IPS-20b (cell line): ENCODE results near the gene MT1X.
A peak's percentile ranks its signal among the peaks of the same experiment; 100 is the strongest.

Experiments used
- H3K27ac ChIP-seq: one replicate; pipeline ENCODE4 v1.5.1; 2013; ENCODE audit warnings: low read length
- H3K27me3 ChIP-seq: 2 replicates; pipeline ENCODE4 v1.6.1; 2013; ENCODE audit warnings: mild to moderate bottlenecking, low read length, inconsistent platforms; ENCODE audit not compliant: insufficient read depth
- H3K36me3 ChIP-seq: 2 replicates; pipeline ENCODE4 v1.6.1; 2013; ENCODE audit warnings: low read depth, mild to moderate bottlenecking, inconsistent platforms, low read length, moderate library complexity; ENCODE audit not compliant: insufficient read depth
- H3K4me1 ChIP-seq: 2 replicates; pipeline ENCODE4 v1.6.1; 2013; ENCODE audit warnings: mild to moderate bottlenecking, control low read depth, inconsistent platforms, low read length, moderate library complexity; ENCODE audit not compliant: insufficient read depth
- H3K4me3 ChIP-seq: 2 replicates; pipeline ENCODE4 v1.5.1; 2013; ENCODE audit warnings: mild to moderate bottlenecking, low read length, inconsistent platforms
- H3K9ac ChIP-seq: 2 replicates; pipeline ENCODE4 v1.6.1; 2013; ENCODE audit warnings: low read depth, mild to moderate bottlenecking, inconsistent platforms, low read length, moderate library complexity
- H3K9me3 ChIP-seq: 2 replicates; pipeline ENCODE4 v1.6.1; 2013; ENCODE audit warnings: mild to moderate bottlenecking, low read depth, low read length, inconsistent platforms; ENCODE audit not compliant: insufficient read depth

Gene MT1X

GRCh38 chr16:56681939-56682702 lies at the start of gene MT1X:
MT1X (plus strand) TSS chr16:56682470; CDS start chr16:56682541, 71 bp downstream.
- peaks cover 9% of the 10 kb centered on the region; the same call in 1 of the 2 replicates for H3K4me1 ChIP-seq
- H3K4me3 ChIP-seq, result peak within 1 kb of the TSS; percentile 73
- H3K9me3 ChIP-seq, result peaks cover 3% of the 10 kb centered on the region; the same call in 1 of the 2 replicates
- H3K36me3 ChIP-seq, result no peaks in the 10 kb centered on the region
- no peak within 1 kb of the TSS for H3K27ac ChIP-seq
- peak within 1 kb of the TSS; percentile 81 for H3K9ac ChIP-seq
- H3K27me3 ChIP-seq, result peaks cover 73% of the 10 kb centered on the region

- H3K27ac ChIP-seq, result no peak overlapping the region
- H3K9me3 ChIP-seq, result no peaks in the 10 kb centered on the region
- peaks cover 100% of the 10 kb centered on the region for H3K27me3 ChIP-seq
- no peak overlapping the region for H3K9ac ChIP-seq
- H3K4me1 ChIP-seq, result peaks cover 3% of the 10 kb centered on the region; the same call in 1 of the 2 replicates
- H3K4me3 ChIP-seq, result peak overlapping the region; percentile 47; the same call in 1 of the 2 replicates
- H3K36me3 ChIP-seq, result no peaks in the 10 kb centered on the region
Observed at GRCh38 chr16:56632848-56633365, 49.4 kb upstream of the MT1X start.

- Histone ChIP-seq H3K27me3 (peaks cover 100% of the 10 kb centered on the region), H3K4me3 (no peak overlapping the region), H3K9me3 (no peaks in the 10 kb centered on the region), H3K9ac (no peak overlapping the region), H3K36me3 (no peaks in the 10 kb centered on the region), H3K4me1 (peaks cover 3% of the 10 kb centered on the region; the same call in 1 of the 2 replicates), H3K27ac (no peak overlapping the region)
Observed at GRCh38 chr16:56633535-56633934, 48.7 kb upstream of the MT1X start.

- Histone ChIP-seq H3K27me3 (peaks cover 100% of the 10 kb centered on the region), H3K9ac (no peak overlapping the region)
Observed at GRCh38 chr16:56634715-56635440, 47.4 kb upstream of the MT1X start.

GRCh38 chr16:56635441-56635967 lies 46.8 kb upstream of the MT1X start:
- H3K27me3 ChIP-seq, result peaks cover 100% of the 10 kb centered on the region

More at GRCh38 chr16:56634715-56635440, 47.4 kb upstream of the MT1X start:
- H3K4me3 ChIP-seq, result 0 out of 2 replicates have a peak overlapping the region, but pooled peaks have one; percentile 27
- peaks cover 3% of the 10 kb centered on the region; the same call in 1 of the 2 replicates for H3K4me1 ChIP-seq
- H3K9me3 ChIP-seq, result no peaks in the 10 kb centered on the region; the same call in 1 of the 2 replicates
- H3K27ac ChIP-seq, result no peak overlapping the region
- no peaks in the 10 kb centered on the region for H3K36me3 ChIP-seq

GRCh38 chr16:56636616-56637413 lies 45.5 kb upstream of the MT1X start:
- H3K27me3 ChIP-seq, result peaks cover 100% of the 10 kb centered on the region

More at GRCh38 chr16:56635441-56635967, 46.8 kb upstream of the MT1X start:
- H3K4me3 ChIP-seq, result 0 out of 2 replicates have a peak overlapping the region, but pooled peaks have one; percentile 27
- H3K27ac ChIP-seq, result no peak overlapping the region
- no peaks in the 10 kb centered on the region for H3K36me3 ChIP-seq
- H3K9ac ChIP-seq, result no peak overlapping the region
- no peaks in the 10 kb centered on the region; the same call in 1 of the 2 replicates for H3K9me3 ChIP-seq
- peaks cover 3% of the 10 kb centered on the region; the same call in 1 of the 2 replicates for H3K4me1 ChIP-seq

GRCh38 chr16:56637814-56638750 lies 44.2 kb upstream of the MT1X start, which contains the start of gene MT1A:
MT1A (plus strand) TSS chr16:56638666; CDS start chr16:56638739, 73 bp downstream.
- Histone ChIP-seq H3K9ac (no peak within 1 kb of the TSS), H3K4me3 (peak within 1 kb of the TSS; percentile 47), H3K36me3 (no peaks in the 10 kb centered on the region), H3K27me3 (peaks cover 100% of the 10 kb centered on the region), H3K4me1 (peaks cover 3% of the 10 kb centered on the region; the same call in 1 of the 2 replicates), H3K9me3 (no peaks in the 10 kb centered on the region; the same call in 1 of the 2 replicates), H3K27ac (no peak within 1 kb of the TSS)

More at GRCh38 chr16:56636616-56637413, 45.5 kb upstream of the MT1X start:
- peaks cover 3% of the 10 kb centered on the region; the same call in 1 of the 2 replicates for H3K4me1 ChIP-seq
- H3K4me3 ChIP-seq, result no peak overlapping the region
- H3K9ac ChIP-seq, result no peak overlapping the region
- no peak overlapping the region for H3K27ac ChIP-seq
- H3K36me3 ChIP-seq, result no peaks in the 10 kb centered on the region
- H3K9me3 ChIP-seq, result no peaks in the 10 kb centered on the region; the same call in 1 of the 2 replicates

GRCh38 chr16:56639045-56639444 lies 43.2 kb upstream of the MT1X start:
- Histone ChIP-seq H3K9me3 (no peaks in the 10 kb centered on the region; the same call in 1 of the 2 replicates), H3K9ac (no peak overlapping the region), H3K4me3 (no peak overlapping the region), H3K27ac (no peak overlapping the region), H3K4me1 (peaks cover 7% of the 10 kb centered on the region; the same call in 1 of the 2 replicates), H3K36me3 (no peaks in the 10 kb centered on the region), H3K27me3 (peaks cover 100% of the 10 kb centered on the region)

GRCh38 chr16:56640076-56640475 lies 42.2 kb upstream of the MT1X start:
- H3K9ac ChIP-seq, result no peak overlapping the region
- H3K27ac ChIP-seq, result no peak overlapping the region
- peaks cover 100% of the 10 kb centered on the region for H3K27me3 ChIP-seq
- H3K4me3 ChIP-seq, result no peak overlapping the region
- no peaks in the 10 kb centered on the region; the same call in 1 of the 2 replicates for H3K9me3 ChIP-seq
- peaks cover 4% of the 10 kb centered on the region; the same call in 1 of the 2 replicates for H3K4me1 ChIP-seq
- H3K36me3 ChIP-seq, result no peaks in the 10 kb centered on the region

- Histone ChIP-seq H3K9ac (no peak overlapping the region), H3K27ac (no peak overlapping the region), H3K4me1 (peaks cover 4% of the 10 kb centered on the region; the same call in 1 of the 2 replicates), H3K27me3 (peaks cover 100% of the 10 kb centered on the region), H3K4me3 (no peak overlapping the region), H3K9me3 (no peaks in the 10 kb centered on the region; the same call in 1 of the 2 replicates), H3K36me3 (no peaks in the 10 kb centered on the region)
Observed at GRCh38 chr16:56641166-56641565, 41.1 kb upstream of the MT1X start.
